CD14-positive monocyte (primary cell): ENCODE results near the gene SECISBP2. TPM values are rescaled to one million over a fixed set of nuclear protein-coding genes. Genes with fewer than 3 reads are reported as not detected.

Experiments
- DNase-seq, 3 donors: peaks; one replicate each; pipeline ENCODE4 v3.0.0-alpha.2; 2011 to 2022
- H2AFZ ChIP-seq: 2 replicates; pipeline ENCODE4 v1.6.0; 2012; ENCODE audit warnings: mild to moderate bottlenecking, low read depth, low read length, inconsistent platforms; ENCODE audit not compliant: insufficient read depth, poor library complexity, severe bottlenecking
- H3K27ac ChIP-seq, 2 donors: 1 replicate in 1 of 2; 2 replicates in 1 of 2; pipeline ENCODE4 v1.5.1; 2012 to 2013; ENCODE audit warnings: low read length in 2 of 2, control low read depth in 1 of 2, inconsistent platforms in 1 of 2, low read depth in 1 of 2, mild to moderate bottlenecking in 1 of 2
- H3K27me3 ChIP-seq, 2 donors: one replicate each; pipeline versions ENCODE4 v1.6.0 to v1.6.1; 2011 to 2013; ENCODE audit warnings: low read length in 2 of 2; ENCODE audit not compliant: control insufficient read depth in 2 of 2, insufficient read depth in 2 of 2
- H3K36me3 ChIP-seq, 2 donors: replicated peaks in 1 of 2; 1 replicate in 1 of 2; 2 replicates in 1 of 2; pipeline versions ENCODE4 v1.5.1 to v1.6.1; 2012 to 2013; ENCODE audit warnings: low read length in 2 of 2, control low read depth in 1 of 2, inconsistent platforms in 1 of 2, mild to moderate bottlenecking in 1 of 2; ENCODE audit not compliant: insufficient read depth in 2 of 2, control insufficient read depth in 1 of 2
- H3K4me1 ChIP-seq, 2 donors: 1 replicate in 1 of 2; 2 replicates in 1 of 2; pipeline versions ENCODE4 v1.5.1 to v1.6.1; 2012 to 2013; ENCODE audit warnings: low read length in 2 of 2, control low read depth in 1 of 2, inconsistent platforms in 1 of 2, mild to moderate bottlenecking in 1 of 2, moderate library complexity in 1 of 2; ENCODE audit not compliant: insufficient read depth in 2 of 2, control insufficient read depth in 1 of 2
- H3K4me2 ChIP-seq: replicated peaks from 2 replicates; pipeline ENCODE3; 2012; ENCODE audit warnings: low read length, moderate library complexity, mild to moderate bottlenecking; ENCODE audit not compliant: poor library complexity, severe bottlenecking; ENCODE audit errors: extremely low read depth
- H3K4me3 ChIP-seq, 3 experiments: fragments of 200-600 bp in 1 of 3; sonication (generic) in 1 of 3; replicated peaks in 1 of 3; 1 replicate in 2 of 3; 2 replicates in 1 of 3; pipeline ENCODE4 v1.5.1; 2011 to 2013; ENCODE audit warnings: low read length in 3 of 3, mild to moderate bottlenecking in 3 of 3, control low read depth in 2 of 3, low read depth in 2 of 3, inconsistent platforms in 1 of 3, moderate library complexity in 1 of 3
- H3K79me2 ChIP-seq: 2 replicates; pipeline ENCODE4 v1.6.0; 2012; ENCODE audit warnings: mild to moderate bottlenecking, control low read depth, inconsistent platforms, low read length, moderate library complexity; ENCODE audit not compliant: insufficient read depth
- H3K9ac ChIP-seq: 2 replicates; pipeline ENCODE4 v1.6.0; 2017; ENCODE audit warnings: low read length, mild to moderate bottlenecking; ENCODE audit not compliant: insufficient read depth, poor library complexity, severe bottlenecking
- H3K9me3 ChIP-seq, 2 donors: replicated peaks in 1 of 2; 1 replicate in 1 of 2; 2 replicates in 1 of 2; pipeline versions ENCODE4 v1.5.1 to v1.6.1; 2012 to 2013; ENCODE audit warnings: low read length in 2 of 2, control low read depth in 1 of 2; ENCODE audit not compliant: control insufficient read depth in 1 of 2, insufficient read depth in 1 of 2
- H4K20me1 ChIP-seq: 2 replicates; pipeline ENCODE4 v1.6.0; 2012; ENCODE audit warnings: mild to moderate bottlenecking, low read length, control low read depth, moderate library complexity; ENCODE audit not compliant: insufficient read depth
- H3K27ac Mint-ChIP-seq, 7 donors: one replicate each; pipeline ENCODE4 v1.8.0; 2020; ENCODE audit warnings: mild to moderate bottlenecking in 7 of 7, mixed read lengths in 7 of 7, moderate library complexity in 6 of 7, inconsistent platforms in 2 of 7
- H3K27me3 Mint-ChIP-seq, 3 donors: one replicate each; pipeline ENCODE4 v1.8.0; 2021 to 2022; ENCODE audit warnings: low read depth in 3 of 3, mild to moderate bottlenecking in 3 of 3, mixed read lengths in 3 of 3, moderate library complexity in 3 of 3, inconsistent platforms in 1 of 3
- H3K36me3 Mint-ChIP-seq, 2 donors: one replicate each; pipeline ENCODE4 v1.8.0; 2020; ENCODE audit warnings: mixed read lengths in 2 of 2, inconsistent platforms in 1 of 2, mild to moderate bottlenecking in 1 of 2
- H3K4me1 Mint-ChIP-seq: one replicate; pipeline ENCODE4 v1.8.0; 2020; ENCODE audit warnings: mild to moderate bottlenecking, mixed read lengths
- H3K4me3 Mint-ChIP-seq, 2 donors: one replicate each; pipeline ENCODE4 v1.8.0; 2020; ENCODE audit warnings: mild to moderate bottlenecking in 2 of 2, mixed read lengths in 2 of 2, moderate library complexity in 1 of 2
- H3K9me3 Mint-ChIP-seq, 7 donors: one replicate each; pipeline ENCODE4 v1.8.0; 2020 to 2022; ENCODE audit warnings: mixed read lengths in 7 of 7, mild to moderate bottlenecking in 6 of 7, moderate library complexity in 6 of 7, inconsistent platforms in 2 of 7
- WGBS: methylation state at CpG from one replicate; pipeline ENCODE4 v1.1.5; 2013; ENCODE audit warnings: missing lambda C conversion rate; ENCODE audit not compliant: insufficient coverage; 5-methylcytosine and 5-hydroxymethylcytosine counted together
- intact Hi-C, 2 donors: fragments of 100-400 bp; cut with micrococcal nuclease; formaldehyde crosslinking; loops; one replicate each; pipeline versions ENCODE4 v1.15.0 to v1.15.1; 2023
- polyA plus RNA-seq, 3 donors: library from polyadenylated mRNA; depleted of rRNA in 1 of 3; unstranded in 2 of 3; stranded (reverse) in 1 of 3; fragments of 300-500 nt in 2 of 3; fragments of >200 nt in 1 of 3; fragmentation: Illumina TruSeq in 2 of 3; gene quantifications; 1 replicate in 2 of 3; 2 replicates in 1 of 3; pipeline ENCODE4 v1.2.3, GENCODE V29; 2012 to 2021
- TF ChIP-seq, protein P1 (sequence below): fragments of 200-600 bp; IDR thresholded peaks from one replicate; pipeline ENCODE4 v1.8.0; 2022; ENCODE audit warnings: antibody characterized with exemption, mild to moderate bottlenecking

Gene SECISBP2
- polyA plus RNA-seq, 3 donors = 8.6 to 51.4 (median 9.8) TPM

- peaks cover 51 to 58% of the 10 kb centered on the region in 2 donors for H3K36me3 Mint-ChIP-seq
- Histone ChIP-seq H3K79me2 (no peaks in the 10 kb centered on the region), H3K4me1 (no peaks in the 10 kb centered on the region), H3K4me2 (no peak overlapping the region), H4K20me1 (peaks cover 63% of the 10 kb centered on the region), H3K9ac (no peak overlapping the region), H3K27me3 (no peaks in the 10 kb centered on the region), H3K36me3 (peaks cover 50 to 66% of the 10 kb centered on the region in 2 donors), H2AFZ (no peak overlapping the region), H3K27ac (peak overlapping the region in 1 of 2 donors; percentile 30), H3K9me3 (no peaks in the 10 kb centered on the region), H3K4me3 (no peak overlapping the region)
- no peak overlapping the region for H3K27ac Mint-ChIP-seq
- DNase-seq = no peak
- H3K4me1 Mint-ChIP-seq = peaks cover 6% of the 10 kb centered on the region
- H3K9me3 Mint-ChIP-seq = no peaks in the 10 kb centered on the region
- intact Hi-C loops = no loop called here
- TF ChIP-seq, protein P1, sequence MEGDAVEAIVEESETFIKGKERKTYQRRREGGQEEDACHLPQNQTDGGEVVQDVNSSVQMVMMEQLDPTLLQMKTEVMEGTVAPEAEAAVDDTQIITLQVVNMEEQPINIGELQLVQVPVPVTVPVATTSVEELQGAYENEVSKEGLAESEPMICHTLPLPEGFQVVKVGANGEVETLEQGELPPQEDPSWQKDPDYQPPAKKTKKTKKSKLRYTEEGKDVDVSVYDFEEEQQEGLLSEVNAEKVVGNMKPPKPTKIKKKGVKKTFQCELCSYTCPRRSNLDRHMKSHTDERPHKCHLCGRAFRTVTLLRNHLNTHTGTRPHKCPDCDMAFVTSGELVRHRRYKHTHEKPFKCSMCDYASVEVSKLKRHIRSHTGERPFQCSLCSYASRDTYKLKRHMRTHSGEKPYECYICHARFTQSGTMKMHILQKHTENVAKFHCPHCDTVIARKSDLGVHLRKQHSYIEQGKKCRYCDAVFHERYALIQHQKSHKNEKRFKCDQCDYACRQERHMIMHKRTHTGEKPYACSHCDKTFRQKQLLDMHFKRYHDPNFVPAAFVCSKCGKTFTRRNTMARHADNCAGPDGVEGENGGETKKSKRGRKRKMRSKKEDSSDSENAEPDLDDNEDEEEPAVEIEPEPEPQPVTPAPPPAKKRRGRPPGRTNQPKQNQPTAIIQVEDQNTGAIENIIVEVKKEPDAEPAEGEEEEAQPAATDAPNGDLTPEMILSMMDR = no peak
- WGBS = 89% methylated on average over 7 of the region's 10 CpGs
- H3K4me3 Mint-ChIP-seq = no peak overlapping the region
- H3K27me3 Mint-ChIP-seq = peaks cover 0 to 3% (median 0%) of the 10 kb centered on the region in 3 donors
Measured at GRCh38 chr9:89362647-89363310, 44.5 kb downstream of the SECISBP2 start.

- H3K27ac Mint-ChIP-seq = no peak overlapping the region
- no peak for DNase-seq
- peaks cover 46 to 54% of the 10 kb centered on the region in 2 donors for H3K36me3 Mint-ChIP-seq
- H3K27me3 Mint-ChIP-seq = peaks cover 0 to 3% (median 0%) of the 10 kb centered on the region in 3 donors
- Histone ChIP-seq H3K4me2 (no peak overlapping the region), H3K9me3 (no peaks in the 10 kb centered on the region), H3K4me3 (no peak overlapping the region), H3K36me3 (peaks cover 44 to 61% of the 10 kb centered on the region in 2 donors), H3K4me1 (no peaks in the 10 kb centered on the region), H3K27ac (no peak overlapping the region), H4K20me1 (peaks cover 63% of the 10 kb centered on the region), H3K9ac (no peak overlapping the region), H3K79me2 (no peaks in the 10 kb centered on the region), H3K27me3 (no peaks in the 10 kb centered on the region), H2AFZ (no peak overlapping the region)
- peaks cover 8% of the 10 kb centered on the region for H3K4me1 Mint-ChIP-seq
- intact Hi-C loops = no loop called here
- H3K4me3 Mint-ChIP-seq = no peak overlapping the region
- TF ChIP-seq, protein P1 = no peak
- no peaks in the 10 kb centered on the region for H3K9me3 Mint-ChIP-seq
- 100% methylated on average over 5 of the region's 6 CpGs for WGBS
Measured at GRCh38 chr9:89363311-89363670, 45.0 kb downstream of the SECISBP2 start.
